Stimulated activated effector memory CD8-positive, alpha-beta T cell treated with anti-CD3 and anti-CD28 coated beads, Interleukin-12 subunit alpha, Interleukin-12 subunit beta, amount 100 ng/mL, for 72 hours (primary cell): ENCODE results near the gene SDHD.
"Not testable (repeated sequence)": the region's sequence is repeated elsewhere in the genome, so short reads cannot be mapped to it uniquely, and the experiment has no call there.

Experiments
- ATAC-seq: fragments of 150-1000 bp; cut with Tn5 transposase; 2 replicates; pipeline ENCODE4 v1.10.0; 2021
- DNase-seq, 2 donors: peaks; one replicate each; pipeline ENCODE4 v3.0.0; 2021 to 2022; ENCODE audit warnings: low spot score in 2 of 2
- H3K27ac Mint-ChIP-seq: one replicate; pipeline ENCODE4 v1.8.0; 2022; ENCODE audit warnings: mild to moderate bottlenecking, mixed read lengths
- H3K36me3 Mint-ChIP-seq: one replicate; pipeline ENCODE4 v1.8.0; 2022; ENCODE audit warnings: mild to moderate bottlenecking, mixed read lengths
- H3K4me1 Mint-ChIP-seq: one replicate; pipeline ENCODE4 v1.8.0; 2022; ENCODE audit warnings: mixed read lengths
- H3K4me3 Mint-ChIP-seq: one replicate; pipeline ENCODE4 v1.8.0; 2022; ENCODE audit warnings: mild to moderate bottlenecking, mixed read lengths
- H3K9me3 Mint-ChIP-seq: one replicate; pipeline ENCODE4 v1.8.0; 2022; ENCODE audit warnings: mixed read lengths

The SDHD gene

GRCh38 chr11:112086422-112087191, at the start of gene SDHD, which contains the start of gene TIMM8B:
TSS of gene SDHD (plus strand) at chr11:112086873. CDS start at chr11:112086908, 35 bp downstream.
TSS of gene TIMM8B (minus strand) at chr11:112086756. CDS start at chr11:112086723, 33 bp downstream.
- peaks cover 67% of the 10 kb centered on the region for H3K4me1 Mint-ChIP-seq
- ATAC-seq (peak; percentile 88), DNase-seq (peak; percentile 85 to 96)
- no peaks in the 10 kb centered on the region for H3K9me3 Mint-ChIP-seq
- H3K27ac Mint-ChIP-seq = peak within 1 kb of the TSS; percentile 99
- H3K4me3 Mint-ChIP-seq = peak within 1 kb of the TSS; percentile 99
- peaks cover 98% of the 10 kb centered on the region for H3K36me3 Mint-ChIP-seq

DNA sequence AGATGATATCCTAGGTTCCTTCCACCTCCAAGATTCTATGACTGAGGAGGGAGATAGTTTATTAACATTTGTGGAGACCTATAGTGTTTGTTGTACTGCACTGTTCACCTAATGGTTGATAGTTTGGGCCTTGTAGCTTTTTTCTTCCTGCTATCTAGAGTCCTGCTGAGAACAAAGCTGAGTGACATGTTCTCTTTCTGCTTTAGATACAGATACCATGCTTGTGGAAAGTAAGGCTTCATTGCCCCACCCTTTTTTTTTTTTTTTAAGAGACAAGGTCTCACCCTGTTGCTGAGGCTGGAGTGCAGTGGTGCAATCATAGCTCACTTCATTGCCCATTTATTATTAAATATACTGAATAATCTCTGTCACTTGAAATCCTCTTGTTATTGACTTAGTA, 49.1 kb upstream of the SDHD start:
- DNase-seq = no peak
- Mint-ChIP-seq H3K4me1 (peaks cover 12% of the 10 kb centered on the region), H3K4me3 (no peak overlapping the region), H3K36me3 (peaks cover 96% of the 10 kb centered on the region), H3K27ac (no peak overlapping the region), H3K9me3 (no peaks in the 10 kb centered on the region)
- ATAC-seq = no peak

GRCh38 chr11:112042161-112042960, 44.3 kb upstream of the SDHD start:
- ATAC-seq (no peak), DNase-seq (no peak)
- no peaks in the 10 kb centered on the region for H3K9me3 Mint-ChIP-seq
- no peak overlapping the region for H3K4me3 Mint-ChIP-seq
- H3K36me3 Mint-ChIP-seq = peaks cover 99% of the 10 kb centered on the region
- H3K27ac Mint-ChIP-seq = peak overlapping the region; percentile 26
- H3K4me1 Mint-ChIP-seq = peaks cover 16% of the 10 kb centered on the region

- Mint-ChIP-seq H3K9me3 (no peaks in the 10 kb centered on the region), H3K4me3 (no peak overlapping the region), H3K4me1 (peaks cover 16% of the 10 kb centered on the region), H3K36me3 (peaks cover 99% of the 10 kb centered on the region), H3K27ac (peak overlapping the region; percentile 26)
- ATAC-seq (no peak), DNase-seq (no peak)
Measured at GRCh38 chr11:112042961-112043304, 43.7 kb upstream of the SDHD start.

- Mint-ChIP-seq H3K9me3 (no peaks in the 10 kb centered on the region), H3K27ac (no peak overlapping the region), H3K36me3 (peaks cover 99% of the 10 kb centered on the region), H3K4me3 (no peak overlapping the region), H3K4me1 (peaks cover 22% of the 10 kb centered on the region)
- ATAC-seq (no peak), DNase-seq (no peak)
Measured at GRCh38 chr11:112044961-112045360, 41.7 kb upstream of the SDHD start.

DNA sequence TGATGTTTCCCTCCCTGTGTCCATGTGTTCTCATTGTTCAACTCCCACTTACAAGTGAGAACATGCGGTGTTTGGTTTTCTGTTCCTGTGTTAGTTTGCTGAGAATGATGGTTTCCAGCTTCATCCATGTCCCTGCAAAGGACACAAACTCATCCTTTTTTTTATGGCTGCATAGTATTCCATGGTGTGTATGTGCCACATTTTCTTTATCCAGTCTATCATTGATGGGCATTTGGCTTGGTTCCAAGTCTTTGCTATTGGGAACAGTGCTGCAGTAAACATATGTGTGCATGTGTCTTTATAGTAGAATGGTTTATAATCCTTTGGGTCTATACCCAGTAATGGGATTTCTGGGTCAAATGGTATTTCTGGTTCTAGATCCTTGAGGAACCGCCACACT, 40.0 kb upstream of the SDHD start:
- peaks cover 100% of the 10 kb centered on the region for H3K36me3 Mint-ChIP-seq

GRCh38 chr11:112048256-112048655, 38.4 kb upstream of the SDHD start:
- not testable (repeated sequence) for H3K27ac Mint-ChIP-seq, H3K9me3 Mint-ChIP-seq, H3K4me1 Mint-ChIP-seq, H3K4me3 Mint-ChIP-seq, DNase-seq, ATAC-seq
- H3K36me3 Mint-ChIP-seq = peaks cover 99% of the 10 kb centered on the region

More for the DNA sequence above, 40.0 kb upstream of the SDHD start:
- H3K9me3 Mint-ChIP-seq, H3K27ac Mint-ChIP-seq, DNase-seq, ATAC-seq, H3K4me3 Mint-ChIP-seq: not testable (repeated sequence)
- peaks cover 16% of the 10 kb centered on the region for H3K4me1 Mint-ChIP-seq

- ATAC-seq (no peak), DNase-seq (no peak)
- Mint-ChIP-seq H3K4me1 (peaks cover 6% of the 10 kb centered on the region), H3K36me3 (peaks cover 99% of the 10 kb centered on the region), H3K9me3 (no peaks in the 10 kb centered on the region), H3K4me3 (no peak overlapping the region), H3K27ac (no peak overlapping the region)
Measured at GRCh38 chr11:112049777-112050176, 36.9 kb upstream of the SDHD start.

GRCh38 chr11:112050721-112051120, 36.0 kb upstream of the SDHD start:
- Mint-ChIP-seq H3K4me1 (peaks cover 6% of the 10 kb centered on the region), H3K27ac (no peak overlapping the region), H3K4me3 (no peak overlapping the region), H3K36me3 (peaks cover 99% of the 10 kb centered on the region), H3K9me3 (no peaks in the 10 kb centered on the region)
- DNase-seq = no peak
- ATAC-seq = no peak

DNA sequence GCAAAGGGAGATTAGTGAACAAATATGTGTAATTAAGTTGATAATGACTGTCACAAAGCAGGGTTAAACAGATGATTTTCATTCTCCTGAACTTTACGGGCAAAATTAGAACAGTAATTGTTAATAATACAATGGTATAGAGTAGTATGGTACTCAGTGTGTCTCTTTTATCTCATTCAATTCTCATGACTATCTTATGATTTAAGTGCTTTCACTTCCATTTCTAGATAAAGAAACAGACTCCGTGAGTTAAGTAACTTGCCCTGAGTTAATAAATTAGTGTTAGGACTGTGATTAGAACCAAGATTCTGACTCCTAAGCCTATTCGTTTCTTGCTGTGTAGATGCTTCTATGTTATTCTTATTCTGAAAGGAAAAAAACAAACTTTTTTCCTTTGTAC, 34.9 kb upstream of the SDHD start:
- DNase-seq (no peak), ATAC-seq (no peak)
- H3K36me3 Mint-ChIP-seq = peaks cover 99% of the 10 kb centered on the region
- H3K4me3 Mint-ChIP-seq = no peak overlapping the region
- no peaks in the 10 kb centered on the region for H3K9me3 Mint-ChIP-seq
- H3K4me1 Mint-ChIP-seq = peaks cover 6% of the 10 kb centered on the region
- H3K27ac Mint-ChIP-seq = no peak overlapping the region

- Mint-ChIP-seq H3K27ac (peak overlapping the region; percentile 80), H3K9me3 (no peaks in the 10 kb centered on the region), H3K4me3 (no peak overlapping the region), H3K36me3 (peaks cover 90% of the 10 kb centered on the region), H3K4me1 (peaks cover 10% of the 10 kb centered on the region)
- ATAC-seq (peak; percentile 96), DNase-seq (no peak)
Measured at GRCh38 chr11:112057170-112057569, 29.5 kb upstream of the SDHD start.

DNA sequence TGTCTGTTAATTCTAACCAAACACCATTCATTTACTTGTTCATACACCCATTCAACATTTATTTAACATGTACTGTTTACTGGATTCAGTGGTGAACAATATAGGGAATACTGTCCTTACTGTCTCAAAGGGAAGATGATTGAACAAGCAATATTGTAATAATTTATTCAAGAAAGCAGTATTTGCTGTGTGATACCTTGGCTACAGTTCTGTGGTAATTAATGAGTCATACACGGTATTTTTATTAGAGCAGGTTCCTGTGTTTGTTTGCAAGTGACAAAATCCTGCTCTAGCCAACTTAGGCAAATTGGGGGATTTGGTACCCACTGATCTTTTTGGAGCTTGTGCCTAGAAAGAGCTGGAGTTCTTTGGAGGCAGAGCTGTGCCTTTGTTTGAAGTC, 28.6 kb upstream of the SDHD start:
- no peak for ATAC-seq
- H3K36me3 Mint-ChIP-seq = peaks cover 91% of the 10 kb centered on the region
- DNase-seq = no peak

GRCh38 chr11:112062923-112063322, 23.8 kb upstream of the SDHD start:
- ATAC-seq (no peak), DNase-seq (no peak)
- Mint-ChIP-seq H3K27ac (no peak overlapping the region), H3K9me3 (no peaks in the 10 kb centered on the region), H3K4me1 (no peaks in the 10 kb centered on the region), H3K36me3 (peaks cover 57% of the 10 kb centered on the region), H3K4me3 (no peak overlapping the region)

More for the DNA sequence above, 28.6 kb upstream of the SDHD start:
- H3K9me3 Mint-ChIP-seq = no peaks in the 10 kb centered on the region
- no peak overlapping the region for H3K4me3 Mint-ChIP-seq
- H3K27ac Mint-ChIP-seq = no peak overlapping the region
- H3K4me1 Mint-ChIP-seq = peaks cover 10% of the 10 kb centered on the region

DNA sequence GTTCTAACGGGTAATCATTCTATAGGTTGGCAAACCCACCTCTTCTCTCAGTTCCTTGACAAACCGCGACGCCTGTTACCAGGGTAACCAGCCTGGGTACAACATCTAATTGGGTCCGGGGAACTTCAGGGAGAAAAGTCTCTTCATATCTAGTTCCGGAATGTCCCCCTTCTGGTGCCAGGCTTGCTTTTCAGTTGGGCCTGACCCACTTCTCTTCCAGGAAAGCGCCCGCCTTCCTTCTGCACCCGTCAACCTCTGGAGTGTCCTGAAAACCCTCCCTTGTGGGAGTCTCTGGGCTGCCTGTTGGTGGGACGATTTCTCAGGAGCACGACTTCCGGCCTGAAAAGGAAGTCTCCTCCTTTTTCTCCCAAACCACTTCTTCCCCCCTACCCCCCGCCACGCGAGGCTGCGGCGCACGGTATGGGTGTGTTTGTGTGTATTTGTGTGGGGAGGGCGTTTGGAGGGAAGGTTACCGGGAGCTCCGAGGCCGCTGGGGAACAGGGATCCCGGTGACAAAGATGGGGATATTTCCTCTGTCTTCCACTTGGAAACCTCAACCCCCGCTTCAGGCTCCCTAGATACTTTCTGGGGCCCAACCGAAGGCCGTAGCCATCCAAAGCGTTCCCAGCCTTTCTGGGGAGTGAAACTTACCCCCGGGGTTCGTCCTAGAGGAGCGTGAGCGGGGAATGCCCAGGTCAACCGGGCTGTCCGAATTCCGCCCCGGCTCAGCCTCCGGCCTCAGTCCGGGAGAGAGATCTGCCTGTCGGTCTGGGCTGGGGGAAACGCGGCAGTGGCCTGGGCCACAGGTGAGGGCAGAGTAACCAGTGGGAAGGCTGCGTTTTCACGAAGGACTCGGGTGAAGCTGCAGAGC, 12.5 kb upstream of the SDHD start, which contains the start of the genes NKAPD1 and PIH1D2:
TSS of gene NKAPD1 (plus strand) at position 359 of the 871 bp plus-strand sequence. CDS start 1,276 bp downstream, outside the sequence.
TSS of gene PIH1D2 (minus strand) at position 77 of the 871 bp plus-strand sequence. CDS start 843 bp downstream, outside the sequence.
- Mint-ChIP-seq H3K4me1 (peaks cover 33% of the 10 kb centered on the region), H3K4me3 (peak within 1 kb of the TSS; percentile 89), H3K27ac (peak within 1 kb of the TSS; percentile 98), H3K36me3 (peaks cover 48% of the 10 kb centered on the region), H3K9me3 (no peaks in the 10 kb centered on the region)
- peak; percentile 96 for ATAC-seq
- peak; percentile 62 to 89 for DNase-seq

- Mint-ChIP-seq H3K4me3 (peak overlapping the region; percentile 19), H3K36me3 (peaks cover 98% of the 10 kb centered on the region), H3K9me3 (no peaks in the 10 kb centered on the region), H3K4me1 (peaks cover 45% of the 10 kb centered on the region), H3K27ac (peak overlapping the region; percentile 86)
- ATAC-seq (peak; percentile 82), DNase-seq (no peak)
Measured at GRCh38 chr11:112082729-112083128, 3.9 kb upstream of the SDHD start.
